Liver (tissue), 9 donors: Measurements from ENCODE around the gene RTL10. TPM values are rescaled to one million over a fixed set of nuclear protein-coding genes. Genes with fewer than 3 reads are reported as not detected.

ENCODE experiments used
- DNase-seq: peaks from one replicate; pipeline ENCODE4 v3.0.0-alpha.2; 2017; ENCODE audit warnings: low spot score
- H3K27ac ChIP-seq, 2 donors: one replicate each; pipeline ENCODE4 v1.7.0; 2013; ENCODE audit warnings: inconsistent platforms in 2 of 2, low read length in 2 of 2, control low read depth in 1 of 2, low read depth in 1 of 2, mild to moderate bottlenecking in 1 of 2
- H3K27me3 ChIP-seq, 4 donors: one replicate each; pipeline versions ENCODE4 v1.6.1 to v1.7.0; 2013; ENCODE audit warnings: low read length in 3 of 4, inconsistent platforms in 1 of 4, mild to moderate bottlenecking in 1 of 4, moderate library complexity in 1 of 4; ENCODE audit not compliant: control insufficient read depth in 4 of 4, insufficient read depth in 4 of 4
- H3K36me3 ChIP-seq, 4 donors: one replicate each; pipeline versions ENCODE4 v1.6.1 to v1.7.0; 2013; ENCODE audit warnings: low read length in 3 of 4, mild to moderate bottlenecking in 3 of 4, low read depth in 1 of 4, moderate library complexity in 1 of 4; ENCODE audit not compliant: control insufficient read depth in 4 of 4, insufficient read depth in 3 of 4
- H3K4me1 ChIP-seq, 4 donors: one replicate each; pipeline versions ENCODE4 v1.6.1 to v1.7.0; 2013; ENCODE audit warnings: low read length in 3 of 4, mild to moderate bottlenecking in 3 of 4, moderate library complexity in 1 of 4; ENCODE audit not compliant: control insufficient read depth in 4 of 4, insufficient read depth in 4 of 4
- H3K4me3 ChIP-seq, 3 donors: one replicate each; pipeline versions ENCODE4 v1.6.1 to v1.7.0; 2013; ENCODE audit warnings: low read length in 3 of 3, control low read depth in 1 of 3, low read depth in 1 of 3, mild to moderate bottlenecking in 1 of 3
- H3K9ac ChIP-seq, 2 donors: one replicate each; pipeline ENCODE4 v1.7.0; 2013; ENCODE audit warnings: low read length in 2 of 2, mild to moderate bottlenecking in 2 of 2, moderate library complexity in 2 of 2, control low read depth in 1 of 2, low read depth in 1 of 2
- H3K9me3 ChIP-seq, 4 donors: one replicate each; pipeline versions ENCODE4 v1.6.1 to v1.7.0; 2013; ENCODE audit warnings: low read length in 3 of 4; ENCODE audit not compliant: control insufficient read depth in 4 of 4
- EGR1 ChIP-seq, 2 donors: IDR thresholded peaks; 2 replicates each; pipeline ENCODE4 v1.6.1; 2016 to 2018; ENCODE audit warnings: antibody characterized with exemption in 2 of 2, low read depth in 2 of 2
- FOXA1 ChIP-seq: IDR thresholded peaks from 2 replicates; pipeline ENCODE4 v1.6.1; 2016; ENCODE audit warnings: antibody characterized with exemption
- FOXA2 ChIP-seq: IDR thresholded peaks from 2 replicates; pipeline ENCODE4 v1.6.1; 2016; ENCODE audit warnings: antibody characterized with exemption
- HNF4A ChIP-seq, 2 donors: conservative IDR thresholded peaks; 2 replicates each; pipeline ENCODE4 v1.6.1; 2016; ENCODE audit warnings: antibody characterized with exemption in 2 of 2, mild to moderate bottlenecking in 2 of 2
- HNF4G ChIP-seq: IDR thresholded peaks from 2 replicates; pipeline ENCODE4 v1.6.1; 2016; ENCODE audit warnings: antibody characterized with exemption
- JUND ChIP-seq, 2 donors: IDR thresholded peaks; 2 replicates each; pipeline ENCODE4 v1.6.1; 2016; ENCODE audit warnings: antibody characterized with exemption in 2 of 2
- NR2F2 ChIP-seq: IDR thresholded peaks from 2 replicates; pipeline ENCODE4 v1.6.1; 2016; ENCODE audit warnings: antibody characterized with exemption
- RXRA ChIP-seq, 2 donors: IDR thresholded peaks; 2 replicates each; pipeline ENCODE4 v1.6.1; 2017 to 2018; ENCODE audit warnings: antibody characterized with exemption in 2 of 2, mild to moderate bottlenecking in 1 of 2
- SP1 ChIP-seq: IDR thresholded peaks from 2 replicates; pipeline ENCODE4 v1.6.1; 2018; ENCODE audit warnings: antibody characterized with exemption, mild to moderate bottlenecking
- TAF1 ChIP-seq: conservative IDR thresholded peaks from 2 replicates; pipeline ENCODE4 v1.6.1; 2016; ENCODE audit warnings: antibody characterized with exemption, mild to moderate bottlenecking
- YY1 ChIP-seq: IDR thresholded peaks from 2 replicates; pipeline ENCODE4 v1.6.1; 2016; ENCODE audit warnings: antibody characterized with exemption, mild to moderate bottlenecking
- WGBS: extraction: QIAGEN DNeasy Blood & Tissue Kit; methylation state at CpG from one replicate; pipeline ENCODE4 v1.1.7; 2013; 5-methylcytosine and 5-hydroxymethylcytosine counted together
- polyA plus RNA-seq, 2 donors: library from polyadenylated mRNA; stranded (reverse) in 1 of 2; unstranded in 1 of 2; fragments of 200-250 nt in 1 of 2; fragments of >200 nt in 1 of 2; fragmentation: Nextera tagmentation in 1 of 2; extraction: Ambion mirVana in 1 of 2; gene quantifications; one replicate each; pipeline versions ENCODE4 v1.2.1 to v1.2.3, GENCODE V29; 2013 to 2015
- total RNA-seq, 2 donors: library from RNA; depleted of rRNA; stranded (reverse); fragments of >200 nt; gene quantifications; one replicate each; pipeline ENCODE4 v1.2.3, GENCODE V29; 2014
- TF ChIP-seq, protein P1 (sequence below): IDR thresholded peaks from 2 replicates; pipeline ENCODE4 v1.6.1; 2016; ENCODE audit warnings: antibody characterized with exemption
- TF ChIP-seq, protein P2 (sequence below): IDR thresholded peaks from 2 replicates; pipeline ENCODE4 v1.6.1; 2016; ENCODE audit warnings: antibody characterized with exemption
- TF ChIP-seq, protein P3 (sequence below): IDR thresholded peaks from 2 replicates; pipeline ENCODE4 v1.6.1; 2016; ENCODE audit warnings: antibody characterized with exemption, mild to moderate bottlenecking
- donor health status: healthy.
- donor health status: healthy.
- donor health status: healthy.
- donor health status: healthy.
- donor health status: healthy.

Gene RTL10
- total and polyA plus RNA-seq, 4 donors: 4.2 to 8.3 (median 7.4) TPM

DNA sequence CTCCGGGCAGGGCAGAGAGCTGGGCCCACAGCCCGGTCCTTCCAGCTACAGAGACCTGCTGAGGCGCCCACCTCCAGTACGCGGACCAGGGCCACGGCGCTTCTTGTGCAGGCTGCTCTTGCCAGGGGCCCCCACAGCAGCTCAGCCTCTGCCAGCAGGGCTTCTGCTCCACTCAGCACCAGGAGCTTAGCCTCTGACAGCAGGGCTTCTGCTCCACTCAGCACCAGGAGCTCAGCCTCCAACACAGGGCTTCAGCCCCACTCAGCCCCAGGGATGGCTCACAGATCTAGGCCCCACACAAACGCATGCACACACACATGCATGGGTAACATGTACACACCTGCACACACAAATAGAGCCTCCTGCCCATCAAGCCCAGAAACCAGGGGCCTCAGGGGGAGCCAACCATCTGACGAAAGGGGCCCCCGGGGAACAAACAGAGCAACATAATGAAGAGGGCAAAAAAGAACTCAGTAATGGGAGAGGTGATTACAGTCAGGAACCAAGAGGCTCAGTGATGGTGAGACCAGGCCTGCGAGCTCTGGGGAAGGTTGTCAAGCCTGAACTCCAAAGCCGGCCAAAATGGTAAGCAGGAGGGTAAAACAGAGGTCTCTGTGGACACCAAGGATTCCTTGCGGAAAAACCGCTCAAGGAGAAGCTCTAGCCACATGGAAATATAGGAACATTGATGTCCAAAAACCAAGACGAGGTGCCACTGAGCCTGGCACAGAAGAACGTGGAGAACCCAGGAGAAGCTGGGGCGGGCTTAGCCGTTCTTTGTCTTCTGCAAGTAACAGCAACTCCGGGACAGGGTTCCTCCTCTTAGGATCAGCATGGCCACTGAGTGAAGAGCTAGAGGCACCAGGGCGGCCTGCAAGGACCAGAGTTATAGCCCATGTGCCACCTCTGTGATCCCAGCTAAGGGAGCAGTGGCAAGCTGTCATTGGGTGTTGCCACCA lies 46.5 kb downstream of the RTL10 start:
- Histone ChIP-seq H3K27me3 (no peaks in the 10 kb centered on the region), H3K9me3 (no peaks in the 10 kb centered on the region), H3K36me3 (no peaks in the 10 kb centered on the region), H3K9ac (no peak overlapping the region), H3K4me3 (no peak overlapping the region), H3K27ac (no peak overlapping the region), H3K4me1 (peaks cover 0 to 6% (median 1%) of the 10 kb centered on the region in 4 donors)
- TF ChIP-seq, protein P1, sequence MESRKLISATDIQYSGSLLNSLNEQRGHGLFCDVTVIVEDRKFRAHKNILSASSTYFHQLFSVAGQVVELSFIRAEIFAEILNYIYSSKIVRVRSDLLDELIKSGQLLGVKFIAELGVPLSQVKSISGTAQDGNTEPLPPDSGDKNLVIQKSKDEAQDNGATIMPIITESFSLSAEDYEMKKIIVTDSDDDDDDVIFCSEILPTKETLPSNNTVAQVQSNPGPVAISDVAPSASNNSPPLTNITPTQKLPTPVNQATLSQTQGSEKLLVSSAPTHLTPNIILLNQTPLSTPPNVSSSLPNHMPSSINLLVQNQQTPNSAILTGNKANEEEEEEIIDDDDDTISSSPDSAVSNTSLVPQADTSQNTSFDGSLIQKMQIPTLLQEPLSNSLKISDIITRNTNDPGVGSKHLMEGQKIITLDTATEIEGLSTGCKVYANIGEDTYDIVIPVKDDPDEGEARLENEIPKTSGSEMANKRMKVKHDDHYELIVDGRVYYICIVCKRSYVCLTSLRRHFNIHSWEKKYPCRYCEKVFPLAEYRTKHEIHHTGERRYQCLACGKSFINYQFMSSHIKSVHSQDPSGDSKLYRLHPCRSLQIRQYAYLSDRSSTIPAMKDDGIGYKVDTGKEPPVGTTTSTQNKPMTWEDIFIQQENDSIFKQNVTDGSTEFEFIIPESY: no peak
- DNase-seq: no peak
- 97% methylated on average over 20 of the region's 20 CpGs for WGBS

DNA sequence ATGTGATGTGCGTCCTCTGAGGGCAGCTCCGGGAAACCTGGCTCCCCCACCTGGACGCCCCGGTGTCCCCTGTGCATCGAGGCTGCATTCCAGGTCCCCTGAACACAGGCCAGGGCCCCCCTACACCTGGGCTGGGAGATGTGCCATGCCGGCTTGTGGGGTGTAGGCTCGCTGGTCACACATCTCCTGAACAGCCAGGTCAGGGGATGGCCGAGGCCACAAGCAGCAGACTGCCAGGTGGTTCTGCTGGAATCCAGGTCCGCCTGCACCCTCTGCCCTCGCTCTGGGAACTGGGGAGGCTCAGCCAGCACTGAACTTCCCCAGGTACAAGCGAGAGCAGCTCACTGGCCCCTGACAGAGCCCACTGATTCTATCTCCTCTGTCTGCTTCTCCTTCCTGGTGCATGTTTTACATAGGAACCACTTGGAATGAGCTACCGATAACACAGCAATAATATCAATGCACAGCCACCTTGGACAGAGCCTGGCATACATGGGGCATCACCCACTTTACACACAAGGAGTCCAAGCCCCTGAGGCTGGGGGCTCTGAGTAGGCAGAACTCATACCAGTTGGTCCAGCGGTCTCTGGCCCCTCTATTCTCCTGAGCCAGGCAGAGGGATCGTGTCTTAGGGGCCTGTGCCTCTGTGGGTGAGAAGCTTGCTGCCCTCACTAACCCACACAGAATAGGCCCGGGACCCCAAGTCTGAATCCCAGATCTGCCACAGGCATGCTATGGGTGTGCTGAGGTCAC lies 47.3 kb downstream of the RTL10 start:
- Histone ChIP-seq H3K27me3 (no peaks in the 10 kb centered on the region), H3K4me1 (peaks cover 0 to 6% (median 1%) of the 10 kb centered on the region in 4 donors), H3K4me3 (no peak overlapping the region), H3K27ac (no peak overlapping the region), H3K36me3 (peaks cover 0 to 2% (median 0%) of the 10 kb centered on the region in 4 donors), H3K9ac (no peak overlapping the region), H3K9me3 (no peaks in the 10 kb centered on the region)
- 95% methylated on average over 15 of the region's 15 CpGs for WGBS
- TF ChIP-seq FOXA2 (no peak), TAF1 (no peak), FOXA1 (no peak), EGR1 (IDR thresholded peaks at IDR 0.05; ENCODE audit: low read depth in 2 of 2) (no peak), HNF4A (conservative IDR thresholded peaks at IDR 0.05) (no peak), RXRA (IDR thresholded peaks at IDR 0.05) (no peak), HNF4G (no peak), JUND (IDR thresholded peaks at IDR 0.05) (no peak), NR2F2 (no peak), YY1 (no peak), SP1 (no peak)
- TF ChIP-seq, protein P2, sequence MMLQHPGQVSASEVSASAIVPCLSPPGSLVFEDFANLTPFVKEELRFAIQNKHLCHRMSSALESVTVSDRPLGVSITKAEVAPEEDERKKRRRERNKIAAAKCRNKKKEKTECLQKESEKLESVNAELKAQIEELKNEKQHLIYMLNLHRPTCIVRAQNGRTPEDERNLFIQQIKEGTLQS: no peak
- TF ChIP-seq, protein P3, sequence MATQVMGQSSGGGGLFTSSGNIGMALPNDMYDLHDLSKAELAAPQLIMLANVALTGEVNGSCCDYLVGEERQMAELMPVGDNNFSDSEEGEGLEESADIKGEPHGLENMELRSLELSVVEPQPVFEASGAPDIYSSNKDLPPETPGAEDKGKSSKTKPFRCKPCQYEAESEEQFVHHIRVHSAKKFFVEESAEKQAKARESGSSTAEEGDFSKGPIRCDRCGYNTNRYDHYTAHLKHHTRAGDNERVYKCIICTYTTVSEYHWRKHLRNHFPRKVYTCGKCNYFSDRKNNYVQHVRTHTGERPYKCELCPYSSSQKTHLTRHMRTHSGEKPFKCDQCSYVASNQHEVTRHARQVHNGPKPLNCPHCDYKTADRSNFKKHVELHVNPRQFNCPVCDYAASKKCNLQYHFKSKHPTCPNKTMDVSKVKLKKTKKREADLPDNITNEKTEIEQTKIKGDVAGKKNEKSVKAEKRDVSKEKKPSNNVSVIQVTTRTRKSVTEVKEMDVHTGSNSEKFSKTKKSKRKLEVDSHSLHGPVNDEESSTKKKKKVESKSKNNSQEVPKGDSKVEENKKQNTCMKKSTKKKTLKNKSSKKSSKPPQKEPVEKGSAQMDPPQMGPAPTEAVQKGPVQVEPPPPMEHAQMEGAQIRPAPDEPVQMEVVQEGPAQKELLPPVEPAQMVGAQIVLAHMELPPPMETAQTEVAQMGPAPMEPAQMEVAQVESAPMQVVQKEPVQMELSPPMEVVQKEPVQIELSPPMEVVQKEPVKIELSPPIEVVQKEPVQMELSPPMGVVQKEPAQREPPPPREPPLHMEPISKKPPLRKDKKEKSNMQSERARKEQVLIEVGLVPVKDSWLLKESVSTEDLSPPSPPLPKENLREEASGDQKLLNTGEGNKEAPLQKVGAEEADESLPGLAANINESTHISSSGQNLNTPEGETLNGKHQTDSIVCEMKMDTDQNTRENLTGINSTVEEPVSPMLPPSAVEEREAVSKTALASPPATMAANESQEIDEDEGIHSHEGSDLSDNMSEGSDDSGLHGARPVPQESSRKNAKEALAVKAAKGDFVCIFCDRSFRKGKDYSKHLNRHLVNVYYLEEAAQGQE: no peak
- TF ChIP-seq, protein P1: no peak
- DNase-seq: no peak
